GM21825 (cell line): ENCODE data around the gene MMEL1.

Experiments used
- ATAC-seq: cut with Tn5 transposase; IDR thresholded peaks from one replicate; pipeline ENCODE4 v1.9.1; 2021; ENCODE audit warnings: mild to moderate bottlenecking, moderate library complexity; ENCODE audit not compliant: unreplicated experiment

The MMEL1 gene

GRCh38 chr1:2606881-2607621 is 25.8 kb downstream of the MMEL1 start:
- ATAC-seq = no peak

GRCh38 chr1:2606396-2606880 is 26.4 kb downstream of the MMEL1 start:
- no peak for ATAC-seq

DNA sequence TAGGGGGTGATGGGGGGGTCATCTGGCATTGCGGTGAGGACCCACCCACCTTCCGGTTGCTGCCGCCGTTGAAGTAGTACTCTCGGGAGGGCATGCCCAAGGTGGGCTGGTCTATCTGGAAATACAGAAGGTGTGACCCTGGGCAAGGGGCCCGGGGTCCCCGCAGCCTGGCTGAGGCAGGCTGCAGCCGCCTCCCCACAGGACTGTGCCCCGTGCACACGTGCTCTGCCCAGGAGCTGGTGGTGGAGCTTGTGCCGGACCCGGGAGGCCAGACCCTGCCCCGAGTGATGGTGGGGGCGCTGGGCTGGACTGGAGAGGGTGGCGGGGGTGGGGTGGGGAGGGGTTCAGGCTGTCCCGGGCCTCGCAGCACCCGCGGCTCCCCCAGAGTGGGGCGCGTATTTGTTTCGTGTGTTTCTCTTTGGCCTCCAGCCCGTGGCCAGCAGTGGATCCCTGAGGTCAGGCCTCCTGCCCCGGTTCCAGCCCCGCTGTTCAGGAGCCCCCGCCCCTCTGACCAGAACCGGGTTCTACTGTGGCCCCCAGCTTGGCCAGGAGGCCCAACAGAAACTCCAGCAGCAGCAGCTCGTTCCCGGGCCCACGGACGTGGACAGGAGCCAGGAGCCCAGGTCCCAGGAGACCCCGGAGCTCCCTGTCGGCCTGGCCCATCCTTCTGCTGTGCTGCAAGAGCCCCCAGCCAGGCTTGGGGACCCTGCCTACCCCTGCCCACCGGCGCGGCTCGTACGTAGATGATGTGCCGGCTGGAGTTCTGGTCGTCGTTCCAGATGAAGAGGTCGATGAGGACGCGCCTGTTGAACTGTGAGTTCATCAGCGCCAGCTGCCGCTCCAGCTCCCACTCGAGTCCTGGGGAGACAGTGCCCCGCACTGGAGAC is 27.1 kb downstream of the MMEL1 start:
- ATAC-seq = no peak

GRCh38 chr1:2604844-2605508 is 27.8 kb downstream of the MMEL1 start:
- ATAC-seq = no peak

DNA sequence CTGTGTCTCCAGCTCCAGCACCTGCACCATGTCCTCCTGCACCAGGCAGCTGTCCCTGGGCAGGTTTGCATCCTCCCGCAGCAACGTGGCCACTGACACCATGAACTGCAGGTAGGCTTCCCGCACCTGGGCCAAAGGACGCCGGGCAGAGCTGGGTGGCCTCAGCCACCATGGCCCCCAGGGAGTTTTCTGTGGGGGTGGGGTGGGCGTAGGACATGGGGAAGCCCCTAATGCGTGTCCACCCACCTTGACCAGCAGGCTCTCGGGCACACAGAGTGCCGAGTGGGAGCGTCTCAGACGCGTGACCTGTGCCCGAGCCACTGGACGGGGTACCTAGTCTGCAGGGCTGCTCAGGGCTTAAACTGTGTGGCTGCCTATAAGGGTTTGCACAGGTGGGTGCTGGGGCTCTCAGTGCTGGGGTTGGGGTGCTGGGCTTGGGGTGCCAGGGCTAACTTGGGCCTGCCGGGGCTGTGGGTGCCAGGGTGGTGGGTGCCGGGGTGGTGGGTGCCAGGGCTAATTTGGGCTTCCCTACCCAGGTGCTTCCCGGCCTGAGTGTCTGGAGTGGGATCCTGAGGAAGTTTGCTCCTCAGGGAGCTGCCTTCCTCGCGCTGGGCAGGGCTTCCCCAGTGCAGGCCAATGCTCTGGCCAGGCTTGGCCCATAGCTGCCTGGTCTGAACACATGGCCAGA is 28.5 kb downstream of the MMEL1 start:
- ATAC-seq = no peak

- no peak for ATAC-seq
Observed at GRCh38 chr1:2603521-2604155, 29.2 kb downstream of the MMEL1 start.

- ATAC-seq = no peak
Observed at GRCh38 chr1:2602866-2603520, 29.8 kb downstream of the MMEL1 start.

DNA sequence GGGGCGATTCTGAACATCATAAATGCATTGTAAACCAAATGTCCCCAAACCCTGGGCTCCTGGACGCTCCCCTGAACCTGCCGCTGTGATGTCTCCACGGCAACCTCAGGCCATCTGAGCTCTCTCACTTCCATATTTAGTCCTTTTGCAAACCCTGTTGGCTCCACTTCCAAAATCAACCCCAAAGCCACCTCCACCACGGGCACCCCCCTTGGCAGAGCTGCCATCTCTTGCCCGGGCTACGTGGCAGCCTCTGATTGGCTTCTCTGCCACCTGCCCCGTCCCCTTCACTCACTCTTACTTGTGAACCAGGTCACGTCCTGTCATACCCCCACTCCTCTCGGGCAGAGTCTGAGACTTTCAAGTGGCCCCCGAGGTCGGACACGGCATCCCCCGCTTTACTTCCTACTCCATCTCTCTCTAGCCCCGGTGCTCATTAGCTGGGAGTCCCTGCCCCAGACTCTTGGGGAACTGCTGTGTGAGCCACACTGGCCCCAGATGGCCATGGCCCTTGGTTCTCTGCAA is 30.4 kb downstream of the MMEL1 start:
- ATAC-seq = no peak

DNA sequence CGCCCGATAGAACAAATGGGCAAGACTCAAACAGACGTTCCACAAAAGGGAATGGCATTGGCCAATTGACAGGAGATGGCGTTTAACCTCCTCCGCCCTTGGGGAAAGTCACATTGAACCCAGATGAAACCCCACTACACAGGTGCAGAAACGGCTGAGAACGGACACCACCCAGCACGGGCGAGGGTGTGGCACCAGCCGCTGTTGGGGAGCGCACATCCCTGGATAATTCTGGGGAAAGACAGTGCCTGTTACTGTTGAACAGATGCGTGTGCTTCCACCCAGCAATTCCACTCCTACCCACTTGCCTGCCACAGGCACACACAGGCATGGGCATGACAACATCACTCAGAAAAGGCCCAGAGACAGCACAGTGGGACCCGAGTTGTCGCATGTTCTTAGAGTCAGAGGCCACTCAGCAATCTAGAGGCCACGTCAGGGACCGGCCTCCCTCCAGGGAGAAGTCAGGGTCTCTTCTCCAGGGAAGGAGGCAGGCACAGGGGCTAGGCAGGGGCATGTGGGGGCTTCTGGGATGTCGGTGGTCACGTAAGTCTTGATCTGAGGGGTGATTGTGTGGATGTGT is 31.0 kb downstream of the MMEL1 start:
- ATAC-seq = no peak

DNA sequence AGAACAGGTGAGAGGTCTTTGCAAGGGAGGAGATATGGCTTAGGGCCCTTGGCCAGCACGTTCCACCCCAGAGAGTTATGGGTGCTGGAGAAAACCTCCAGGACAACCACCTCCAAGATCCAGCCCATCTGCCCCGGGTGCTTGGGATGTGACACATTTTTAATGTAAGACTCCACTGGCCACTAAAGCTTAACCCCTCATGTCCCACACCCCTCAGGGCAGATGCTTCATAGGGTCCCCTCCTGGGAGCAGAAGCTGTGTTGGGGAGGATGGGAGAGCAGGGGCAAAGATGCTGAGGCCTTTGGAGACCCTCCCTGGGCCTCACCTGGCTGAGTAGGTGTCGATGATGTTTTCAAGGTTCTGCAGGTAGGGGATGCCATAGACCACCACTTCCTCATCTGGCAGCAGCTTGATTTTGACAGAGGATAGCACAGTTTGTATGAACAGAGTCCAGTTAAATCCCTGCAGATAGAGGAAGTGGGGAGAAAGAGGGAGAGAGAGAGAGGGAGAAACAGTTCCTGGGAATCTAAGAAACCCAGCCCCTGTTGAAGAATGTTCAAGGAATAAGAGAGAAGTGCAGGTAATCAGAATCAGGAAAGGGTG is 34.4 kb downstream of the MMEL1 start:
- ATAC-seq = no peak

- no peak for ATAC-seq
Observed at GRCh38 chr1:2597441-2598328, 35.1 kb downstream of the MMEL1 start.

DNA sequence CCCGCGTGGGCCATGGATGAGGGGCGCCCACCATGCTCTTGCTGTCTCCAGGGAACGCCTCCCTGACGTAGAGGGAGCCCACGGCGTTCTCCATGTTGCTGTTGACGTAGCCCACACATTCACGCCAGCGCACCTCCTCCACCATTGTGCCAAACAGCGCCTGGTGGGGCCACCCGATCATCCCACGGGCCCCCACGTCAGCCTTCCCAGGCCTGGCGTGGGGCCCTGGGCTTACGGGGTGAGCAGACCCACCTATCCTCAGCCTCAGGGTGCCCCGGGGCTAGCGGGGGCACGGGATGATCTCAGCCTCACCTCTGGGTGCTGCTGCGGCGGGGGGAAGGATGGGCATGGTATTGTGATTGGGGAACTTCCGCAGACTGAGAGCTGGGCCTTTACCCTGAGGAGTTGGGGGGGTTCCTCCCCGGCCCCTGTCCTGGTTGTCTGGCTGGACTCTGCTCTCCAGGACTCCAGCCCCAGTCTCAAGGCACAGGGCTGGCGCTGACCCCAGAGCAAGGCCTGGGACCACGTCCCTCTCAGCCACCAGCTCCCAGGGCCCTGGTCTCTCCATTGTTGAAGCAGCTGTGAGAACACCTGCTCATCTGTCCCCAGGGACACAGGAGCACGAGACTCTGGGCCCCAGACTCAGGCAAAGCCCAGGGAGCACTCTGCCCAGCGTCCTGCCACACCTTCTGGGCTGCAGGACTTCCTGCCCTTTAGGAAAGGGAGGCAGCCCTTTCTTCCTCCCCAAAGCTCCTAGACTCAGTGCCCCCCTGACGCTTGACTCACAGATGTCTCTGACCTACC is 36.1 kb downstream of the MMEL1 start:
- no peak for ATAC-seq

DNA sequence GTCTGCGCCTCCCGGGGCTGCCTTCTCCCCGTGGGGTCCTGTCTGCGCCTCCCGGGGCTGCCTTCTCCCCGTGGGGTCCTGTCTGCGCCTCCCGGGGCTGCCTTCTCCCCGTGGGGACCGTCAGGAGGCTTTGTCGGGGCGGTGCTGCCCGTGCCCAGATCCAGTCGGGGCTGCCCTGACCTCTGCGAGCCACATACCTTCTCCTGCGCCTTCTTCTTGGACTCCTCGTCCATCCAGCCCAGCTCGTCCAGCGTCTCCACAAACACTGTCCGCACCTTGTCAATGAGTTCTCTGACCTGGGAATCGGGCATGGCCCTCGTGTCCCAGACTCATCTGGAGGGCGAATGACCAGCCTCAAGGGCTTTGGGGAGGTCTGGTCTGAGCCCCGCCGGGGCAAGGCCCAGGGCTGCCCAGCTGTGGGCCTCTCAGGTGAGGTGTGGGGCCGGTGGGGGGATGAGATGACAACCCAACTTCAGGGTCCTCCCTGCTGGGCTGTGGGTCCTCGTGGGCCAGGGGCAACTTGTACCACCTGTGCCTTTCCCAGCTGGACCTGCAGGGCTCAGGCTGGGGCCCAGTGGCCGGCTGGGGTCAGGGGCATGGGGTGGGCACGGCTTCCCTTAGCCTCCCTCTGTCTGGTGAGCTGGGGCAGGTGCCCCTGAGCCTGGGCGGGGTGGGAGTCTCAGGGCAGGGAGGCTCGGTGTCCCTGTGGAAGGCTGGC is 36.8 kb downstream of the MMEL1 start:
- no peak for ATAC-seq

DNA sequence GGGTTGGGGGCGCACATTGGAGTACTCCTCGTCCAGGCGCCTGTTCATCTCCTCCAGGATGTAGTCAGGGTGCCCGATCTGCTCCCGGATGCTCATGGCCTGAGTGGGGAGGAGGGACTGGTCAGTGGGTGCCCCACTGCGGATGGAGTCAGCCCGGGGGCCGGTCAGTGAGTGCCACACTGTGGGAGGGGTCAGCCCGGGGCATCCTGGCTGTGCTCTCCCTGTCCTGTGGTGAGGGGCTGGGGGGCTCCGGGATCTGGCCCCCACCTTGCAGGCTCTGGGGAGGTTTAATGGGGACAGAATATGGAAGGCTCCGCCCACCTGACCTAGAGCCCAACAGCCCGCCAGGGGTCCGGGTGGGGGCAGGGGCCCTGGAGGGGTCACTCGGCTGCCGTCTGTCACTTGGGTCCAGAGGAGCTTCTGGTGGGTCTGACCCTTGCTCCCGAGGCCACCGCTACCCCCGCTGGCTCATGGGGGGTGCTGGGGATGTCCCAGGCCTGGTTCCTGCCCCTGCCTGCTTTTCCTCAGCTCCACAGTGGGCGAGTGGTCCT is 37.5 kb downstream of the MMEL1 start:
- no peak for ATAC-seq

DNA sequence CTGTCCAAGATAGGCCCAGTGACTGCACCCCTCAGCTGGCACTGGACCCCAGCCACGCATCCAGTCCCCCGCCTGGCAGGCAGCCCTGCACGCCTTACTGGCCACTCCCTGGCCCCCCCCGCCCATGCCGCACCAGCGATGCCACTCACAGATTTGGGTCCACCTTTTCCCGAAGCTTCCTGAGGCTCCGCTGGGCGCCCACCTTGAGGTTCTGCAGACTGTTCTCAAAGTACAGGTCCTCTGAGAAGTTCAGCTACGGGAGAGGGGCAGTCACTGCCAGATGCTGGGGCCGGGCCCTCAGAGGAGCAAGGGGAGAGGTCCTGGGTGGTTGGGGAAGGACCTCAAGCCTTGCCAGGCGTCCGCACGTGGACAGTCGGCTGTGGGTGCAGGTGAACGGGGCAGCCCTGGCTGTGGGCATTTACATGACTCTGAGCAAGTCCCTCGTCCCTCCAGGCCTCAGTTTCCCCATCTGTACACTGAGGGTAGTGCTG is 38.1 kb downstream of the MMEL1 start:
- no peak for ATAC-seq
